Esophagus muscularis mucosa (tissue), 4 donors: ENCODE data around the gene GSG1.

Experiments
- CTCF ChIP-seq, 3 experiments: fragments of 200-600 bp in 2 of 3; fragments of 450-650 bp in 1 of 3; sonication (generic) in 2 of 3; IDR thresholded peaks; one replicate each; pipeline ENCODE4 v1.5.1; 2017 to 2019; ENCODE audit warnings: antibody characterized with exemption in 3 of 3, mild to moderate bottlenecking in 2 of 3, moderate library complexity in 1 of 3
- EP300 ChIP-seq: sonication (generic); formaldehyde crosslinking; IDR thresholded peaks from one replicate; pipeline ENCODE4 v1.6.1; 2017; ENCODE audit warnings: antibody characterized with exemption
- POLR2A ChIP-seq: fragments of 450-650 bp; IDR thresholded peaks from one replicate; pipeline ENCODE4 v1.6.1; 2017; ENCODE audit warnings: antibody characterized with exemption, moderate library complexity, mild to moderate bottlenecking, low read depth
- POLR2AphosphoS5 ChIP-seq, 2 donors: sonication (generic); formaldehyde crosslinking; IDR thresholded peaks; one replicate each; pipeline ENCODE4 v1.6.1; 2017; ENCODE audit warnings: antibody characterized with exemption in 2 of 2

- TF ChIP-seq CTCF (IDR thresholded peaks at IDR 0.05) (no peak), POLR2AphosphoS5 (IDR thresholded peaks at IDR 0.05) (no peak), EP300 (no peak), POLR2A (no peak)
Observed at GRCh38 chr12:13105781-13106180, 2.3 kb upstream of the GSG1 start.
